Prostate gland (tissue), 2 donors: ENCODE measurements around the gene FHOD3.

Source experiments
- POLR2A ChIP-seq: fragments of 450-650 bp; IDR thresholded peaks from one replicate; pipeline ENCODE4 v1.6.1; 2016; ENCODE audit warnings: antibody characterized with exemption, mild to moderate bottlenecking
- TF ChIP-seq, protein P1 (sequence below), 4 experiments: fragments of 200-600 bp in 2 of 4; fragments of 450-650 bp in 2 of 4; sonication (generic) in 2 of 4; IDR thresholded peaks; 1 replicate in 3 of 4; 2 replicates in 1 of 4; pipeline ENCODE4 v1.5.1; 2016 to 2019; ENCODE audit warnings: antibody characterized with exemption in 4 of 4, mild to moderate bottlenecking in 2 of 4, moderate library complexity in 2 of 4

DNA sequence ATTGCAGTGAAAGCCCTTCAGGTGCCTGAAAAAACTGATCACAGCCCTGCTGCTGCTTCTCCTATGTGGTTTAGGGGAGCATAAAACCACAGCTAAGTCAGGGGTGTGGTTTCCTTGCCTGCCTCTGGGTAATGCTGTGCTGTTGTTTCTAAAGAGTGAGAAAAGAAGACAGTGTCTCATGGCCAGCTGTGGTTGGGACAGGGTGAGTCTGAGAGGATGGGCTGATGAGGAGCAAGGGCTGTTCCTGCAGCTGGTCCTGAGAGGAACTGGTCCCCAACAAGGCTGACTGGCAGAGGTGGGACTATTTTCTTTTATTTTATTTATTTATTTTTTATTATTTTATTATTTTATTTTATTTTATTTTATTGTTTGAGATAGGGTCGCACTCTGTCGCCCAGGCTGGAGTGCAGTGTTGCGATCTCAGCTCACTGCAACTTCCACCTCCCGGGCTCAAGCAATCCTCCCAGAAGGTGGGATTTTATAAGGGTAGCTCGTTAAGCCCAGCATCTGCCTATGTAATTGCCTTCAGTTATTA lies 236.7 kb downstream of the FHOD3 start:
- TF ChIP-seq POLR2A: no peak
- TF ChIP-seq, protein P1, sequence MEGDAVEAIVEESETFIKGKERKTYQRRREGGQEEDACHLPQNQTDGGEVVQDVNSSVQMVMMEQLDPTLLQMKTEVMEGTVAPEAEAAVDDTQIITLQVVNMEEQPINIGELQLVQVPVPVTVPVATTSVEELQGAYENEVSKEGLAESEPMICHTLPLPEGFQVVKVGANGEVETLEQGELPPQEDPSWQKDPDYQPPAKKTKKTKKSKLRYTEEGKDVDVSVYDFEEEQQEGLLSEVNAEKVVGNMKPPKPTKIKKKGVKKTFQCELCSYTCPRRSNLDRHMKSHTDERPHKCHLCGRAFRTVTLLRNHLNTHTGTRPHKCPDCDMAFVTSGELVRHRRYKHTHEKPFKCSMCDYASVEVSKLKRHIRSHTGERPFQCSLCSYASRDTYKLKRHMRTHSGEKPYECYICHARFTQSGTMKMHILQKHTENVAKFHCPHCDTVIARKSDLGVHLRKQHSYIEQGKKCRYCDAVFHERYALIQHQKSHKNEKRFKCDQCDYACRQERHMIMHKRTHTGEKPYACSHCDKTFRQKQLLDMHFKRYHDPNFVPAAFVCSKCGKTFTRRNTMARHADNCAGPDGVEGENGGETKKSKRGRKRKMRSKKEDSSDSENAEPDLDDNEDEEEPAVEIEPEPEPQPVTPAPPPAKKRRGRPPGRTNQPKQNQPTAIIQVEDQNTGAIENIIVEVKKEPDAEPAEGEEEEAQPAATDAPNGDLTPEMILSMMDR (IDR thresholded peaks at IDR 0.05): no peak
